Stimulated activated memory B cell treated with anti-CD40 and anti-IgM and Interleukin-4, amounts not matched to agents 10 μg/mL and 1 μg/mL and 100 μg/mL, for 72 hours (primary cell): ENCODE results near the gene SLC4A1.
"Not testable (repeated sequence)": the region's sequence is repeated elsewhere in the genome, so short reads cannot be mapped to it uniquely, and the experiment has no call there.

Experiments used
- ATAC-seq: fragments of 150-1000 bp; cut with Tn5 transposase; 2 replicates; pipeline ENCODE4 v1.10.0; 2021
- H3K27ac Mint-ChIP-seq: one replicate; pipeline ENCODE4 v1.8.0; 2022; ENCODE audit warnings: mild to moderate bottlenecking, mixed read lengths
- H3K27me3 Mint-ChIP-seq: one replicate; pipeline ENCODE4 v1.8.0; 2022; ENCODE audit warnings: mixed read lengths
- H3K36me3 Mint-ChIP-seq: one replicate; pipeline ENCODE4 v1.8.0; 2022; ENCODE audit warnings: mixed read lengths
- H3K4me1 Mint-ChIP-seq: one replicate; pipeline ENCODE4 v1.8.0; 2022; ENCODE audit warnings: mixed read lengths
- H3K4me3 Mint-ChIP-seq: one replicate; pipeline ENCODE4 v1.8.0; 2022; ENCODE audit warnings: mild to moderate bottlenecking, moderate library complexity, mixed read lengths
- H3K9me3 Mint-ChIP-seq: one replicate; pipeline ENCODE4 v1.8.0; 2022; ENCODE audit warnings: mixed read lengths

The SLC4A1 gene

GRCh38 chr17:44253006-44253405 lies 14.9 kb downstream of the SLC4A1 start:
- H3K27me3 Mint-ChIP-seq, result peaks cover 14% of the 10 kb centered on the region
- H3K36me3 Mint-ChIP-seq, result no peaks in the 10 kb centered on the region
- no peaks in the 10 kb centered on the region for H3K9me3 Mint-ChIP-seq
- no peak for ATAC-seq
- H3K4me3 Mint-ChIP-seq, result no peak overlapping the region
- peaks cover 13% of the 10 kb centered on the region for H3K4me1 Mint-ChIP-seq
- H3K27ac Mint-ChIP-seq, result no peak overlapping the region

DNA sequence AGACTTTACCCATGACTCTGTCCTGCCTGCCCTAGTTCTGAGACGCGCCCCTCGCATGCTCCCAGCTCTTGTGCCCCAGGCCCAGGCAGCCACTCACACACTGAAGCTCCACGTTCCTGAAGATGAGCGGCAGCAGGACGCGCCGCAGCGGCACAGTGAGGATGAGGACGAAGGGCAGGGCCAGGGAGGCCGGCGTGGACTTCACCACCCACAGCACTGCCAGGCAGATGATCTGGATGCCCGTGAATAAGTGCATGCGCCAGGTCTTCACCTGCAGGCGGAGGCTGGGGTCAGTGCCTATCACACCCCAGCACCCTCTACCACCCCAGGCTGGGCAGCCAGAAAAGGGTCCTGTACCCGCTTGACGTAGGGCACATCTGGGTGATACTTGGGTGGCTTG lies 16.9 kb downstream of the SLC4A1 start:
- Mint-ChIP-seq H3K9me3 (no peaks in the 10 kb centered on the region), H3K4me1 (peaks cover 33% of the 10 kb centered on the region), H3K27me3 (peaks cover 14% of the 10 kb centered on the region), H3K4me3 (no peak overlapping the region), H3K27ac (no peak overlapping the region), H3K36me3 (no peaks in the 10 kb centered on the region)
- no peak for ATAC-seq

GRCh38 chr17:44249501-44250246 lies 18.3 kb downstream of the SLC4A1 start:
- no peaks in the 10 kb centered on the region for H3K9me3 Mint-ChIP-seq
- peaks cover 35% of the 10 kb centered on the region for H3K4me1 Mint-ChIP-seq
- peak overlapping the region; percentile 5 for H3K27ac Mint-ChIP-seq
- ATAC-seq, result no peak
- peaks cover 5% of the 10 kb centered on the region for H3K27me3 Mint-ChIP-seq
- no peak overlapping the region for H3K4me3 Mint-ChIP-seq
- H3K36me3 Mint-ChIP-seq, result no peaks in the 10 kb centered on the region

- H3K4me3 Mint-ChIP-seq, result no peak overlapping the region
These were observed 19.8 kb downstream of the SLC4A1 start for GRCh38 chr17:44247876-44248736.

DNA sequence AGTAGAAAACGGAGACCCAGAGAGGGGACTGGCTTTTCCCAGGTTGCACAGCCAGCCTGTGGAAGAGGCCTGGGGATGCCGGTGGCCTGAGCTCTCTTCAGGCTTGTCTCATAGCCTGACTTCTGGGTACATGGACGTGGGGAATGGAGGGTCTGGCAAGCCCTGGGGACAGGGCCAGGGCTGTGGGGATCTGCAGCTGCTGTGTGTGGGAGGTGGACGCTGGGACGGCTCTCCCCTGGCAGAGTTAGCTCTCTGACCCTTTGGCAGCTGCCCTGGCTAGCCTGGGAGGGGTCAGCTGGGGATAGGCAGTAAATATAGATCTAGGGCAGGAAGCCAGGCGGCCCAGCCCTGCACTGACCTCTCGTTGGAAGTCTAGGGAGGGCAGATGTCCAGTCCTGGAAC lies 20.5 kb downstream of the SLC4A1 start:
- H3K4me3 Mint-ChIP-seq, result no peak overlapping the region
- ATAC-seq, result no peak
- no peaks in the 10 kb centered on the region for H3K9me3 Mint-ChIP-seq
- peak overlapping the region; percentile 73 for H3K27ac Mint-ChIP-seq
- H3K27me3 Mint-ChIP-seq, result no peaks in the 10 kb centered on the region
- no peaks in the 10 kb centered on the region for H3K36me3 Mint-ChIP-seq
- H3K4me1 Mint-ChIP-seq, result peaks cover 44% of the 10 kb centered on the region

More at GRCh38 chr17:44247876-44248736, 19.8 kb downstream of the SLC4A1 start:
- peaks cover 38% of the 10 kb centered on the region for H3K4me1 Mint-ChIP-seq
- no peaks in the 10 kb centered on the region for H3K9me3 Mint-ChIP-seq
- peak overlapping the region; percentile 73 for H3K27ac Mint-ChIP-seq
- ATAC-seq, result no peak
- H3K36me3 Mint-ChIP-seq, result no peaks in the 10 kb centered on the region
- H3K27me3 Mint-ChIP-seq, result no peaks in the 10 kb centered on the region

GRCh38 chr17:44241106-44241624 lies 26.8 kb downstream of the SLC4A1 start:
- Mint-ChIP-seq H3K27ac (no peak overlapping the region), H3K9me3 (no peaks in the 10 kb centered on the region), H3K36me3 (no peaks in the 10 kb centered on the region), H3K4me1 (peaks cover 13% of the 10 kb centered on the region), H3K27me3 (no peaks in the 10 kb centered on the region), H3K4me3 (no peak overlapping the region)
- no peak for ATAC-seq

- peaks cover 18% of the 10 kb centered on the region for H3K4me1 Mint-ChIP-seq
- H3K9me3 Mint-ChIP-seq, H3K4me3 Mint-ChIP-seq, H3K36me3 Mint-ChIP-seq, ATAC-seq, H3K27ac Mint-ChIP-seq, H3K27me3 Mint-ChIP-seq: not testable (repeated sequence)
These were observed 30.0 kb downstream of the SLC4A1 start for GRCh38 chr17:44237886-44238285.

DNA sequence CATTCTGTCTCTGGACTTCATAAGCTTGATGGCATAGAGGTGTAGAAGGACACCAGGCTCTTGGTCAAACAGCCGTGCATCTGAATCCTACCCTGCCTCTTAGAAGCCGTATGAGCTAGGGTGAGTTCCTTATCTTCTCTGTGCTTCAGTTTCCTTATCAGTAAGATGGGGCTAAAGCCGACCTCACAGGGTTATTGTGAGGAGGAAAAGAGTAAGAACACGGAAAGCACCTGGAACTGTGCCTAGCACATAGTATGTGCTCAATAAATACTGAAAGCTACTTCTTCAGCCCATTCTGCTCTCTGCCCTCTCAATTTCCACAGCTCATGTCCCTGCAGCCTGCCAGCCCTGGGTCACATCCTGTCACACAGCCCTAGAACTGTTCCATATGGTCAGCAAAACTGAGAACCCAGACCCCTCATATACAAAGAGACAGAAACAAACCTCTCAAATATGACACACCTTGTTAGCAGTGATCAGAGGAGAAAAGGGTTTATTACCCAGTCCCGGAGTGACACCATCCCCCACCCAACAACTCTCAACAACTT lies 31.4 kb downstream of the SLC4A1 start:
- H3K4me1 Mint-ChIP-seq, result peaks cover 13% of the 10 kb centered on the region
- no peaks in the 10 kb centered on the region for H3K36me3 Mint-ChIP-seq
- H3K4me3 Mint-ChIP-seq, result no peak overlapping the region
- no peaks in the 10 kb centered on the region for H3K9me3 Mint-ChIP-seq
- no peak overlapping the region for H3K27ac Mint-ChIP-seq
- peaks cover 19% of the 10 kb centered on the region for H3K27me3 Mint-ChIP-seq
- ATAC-seq, result no peak

DNA sequence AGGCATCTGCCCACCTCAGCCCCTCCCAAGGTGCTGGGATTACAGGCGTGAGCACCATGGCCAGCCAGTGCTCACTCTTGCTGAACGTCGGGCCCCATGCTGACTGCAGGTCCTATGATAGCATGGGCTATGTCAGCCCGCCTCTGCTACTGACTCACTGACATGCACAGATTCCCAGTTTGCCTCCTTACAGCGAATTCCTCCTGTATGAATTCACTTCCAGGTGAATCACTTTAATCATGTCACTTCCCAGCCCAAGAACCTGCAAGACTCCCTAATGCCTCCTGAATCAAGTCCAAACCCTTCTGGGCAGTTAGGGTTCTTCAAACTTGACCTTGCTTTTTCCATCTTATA lies 32.4 kb downstream of the SLC4A1 start:
- Mint-ChIP-seq H3K27ac (no peak overlapping the region), H3K4me1 (peaks cover 13% of the 10 kb centered on the region), H3K27me3 (peaks cover 19% of the 10 kb centered on the region), H3K4me3 (no peak overlapping the region), H3K9me3 (no peaks in the 10 kb centered on the region), H3K36me3 (no peaks in the 10 kb centered on the region)
- ATAC-seq, result no peak

GRCh38 chr17:44233582-44233981 lies 34.4 kb downstream of the SLC4A1 start:
- no peak overlapping the region for H3K4me3 Mint-ChIP-seq
- H3K9me3 Mint-ChIP-seq, result no peaks in the 10 kb centered on the region
- no peaks in the 10 kb centered on the region for H3K36me3 Mint-ChIP-seq
- H3K27me3 Mint-ChIP-seq, result peaks cover 19% of the 10 kb centered on the region
- peaks cover 13% of the 10 kb centered on the region for H3K4me1 Mint-ChIP-seq
- no peak for ATAC-seq
- no peak overlapping the region for H3K27ac Mint-ChIP-seq

GRCh38 chr17:44232061-44232460 lies 35.9 kb downstream of the SLC4A1 start:
- Mint-ChIP-seq H3K36me3 (no peaks in the 10 kb centered on the region), H3K27ac (no peak overlapping the region)

DNA sequence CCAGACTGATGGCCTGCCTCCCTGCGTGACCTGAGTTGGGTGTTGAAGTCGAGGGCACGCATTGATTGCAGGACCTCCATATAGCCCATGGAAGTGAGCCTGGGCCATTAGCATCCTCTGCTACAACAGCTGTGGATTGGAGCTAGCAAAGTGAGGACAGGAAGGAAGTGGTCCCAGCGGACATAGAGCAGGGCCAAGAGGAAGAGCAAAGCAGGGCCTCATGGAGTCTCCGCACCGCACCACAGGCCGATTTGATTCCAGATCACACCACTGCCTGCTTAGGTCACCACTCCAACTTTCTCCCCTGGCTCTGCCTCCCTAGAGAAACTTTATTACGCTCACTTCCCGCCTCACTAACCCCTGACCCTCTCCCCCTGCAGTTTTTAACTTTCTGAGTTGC lies 37.8 kb downstream of the SLC4A1 start:
- ATAC-seq, result no peak
- peaks cover 14% of the 10 kb centered on the region for H3K27me3 Mint-ChIP-seq
- H3K36me3 Mint-ChIP-seq, result no peaks in the 10 kb centered on the region
- no peaks in the 10 kb centered on the region for H3K9me3 Mint-ChIP-seq
- no peak overlapping the region for H3K27ac Mint-ChIP-seq
- no peak overlapping the region for H3K4me3 Mint-ChIP-seq
- H3K4me1 Mint-ChIP-seq, result peaks cover 5% of the 10 kb centered on the region

More at GRCh38 chr17:44232061-44232460, 35.9 kb downstream of the SLC4A1 start:
- Mint-ChIP-seq H3K4me1 (peaks cover 13% of the 10 kb centered on the region), H3K9me3 (no peaks in the 10 kb centered on the region), H3K4me3 (no peak overlapping the region), H3K27me3 (peaks cover 19% of the 10 kb centered on the region)
- no peak for ATAC-seq

- Mint-ChIP-seq H3K4me1 (no peaks in the 10 kb centered on the region), H3K27ac (no peak overlapping the region), H3K36me3 (no peaks in the 10 kb centered on the region), H3K9me3 (no peaks in the 10 kb centered on the region), H3K4me3 (no peak overlapping the region), H3K27me3 (peaks cover 10% of the 10 kb centered on the region)
- ATAC-seq, result no peak
These were observed 38.8 kb downstream of the SLC4A1 start for GRCh38 chr17:44229090-44229489.

GRCh38 chr17:44223541-44224071 lies 44.3 kb downstream of the SLC4A1 start:
- Mint-ChIP-seq H3K4me1 (peaks cover 8% of the 10 kb centered on the region), H3K4me3 (no peak overlapping the region), H3K27me3 (no peaks in the 10 kb centered on the region), H3K36me3 (no peaks in the 10 kb centered on the region), H3K27ac (no peak overlapping the region), H3K9me3 (no peaks in the 10 kb centered on the region)
- ATAC-seq, result no peak
